ENCODE measurements around the gene SLC1A1. TPM values are rescaled to one million over a fixed set of nuclear protein-coding genes. Genes with fewer than 3 reads are reported as not detected.

Gene SLC1A1
- total RNA-seq, 2 donors from 2014 or later: 2.6 to 5.2 TPM

- Histone ChIP-seq H3K27ac (no peak overlapping the region), H3K9me3 (no peaks in the 10 kb centered on the region), H3K4me1 (no peaks in the 10 kb centered on the region), H3K4me3 (no peak overlapping the region), H3K27me3 (no peaks in the 10 kb centered on the region), H3K36me3 (replicated peaks in 1 of 2; ENCODE audit: insufficient read depth in 1 of 2, low read depth in 2 of 2) (no peaks in the 10 kb centered on the region)
- ATAC-seq (no peak), DNase-seq (no peak)
- 83 to 92% methylated on average over 2 of the region's 2 CpGs for WGBS, 2 donors
- intact Hi-C loops (cut with DNase I): no loop called here
- no peak for TF ChIP-seq CTCF (IDR thresholded peaks at IDR 0.05)
- no peak for TF ChIP-seq POLR2A (IDR thresholded peaks at IDR 0.05)
Measured at GRCh38 chr9:4563105-4563504, 72.8 kb downstream of the SLC1A1 start.

GRCh38 chr9:4566806-4567205 lies 76.5 kb downstream of the SLC1A1 start:
- DNase-seq (no peak), ATAC-seq (no peak)
- Histone ChIP-seq H3K9me3 (no peaks in the 10 kb centered on the region), H3K27me3 (no peaks in the 10 kb centered on the region), H3K4me1 (no peaks in the 10 kb centered on the region), H3K27ac (no peak overlapping the region), H3K36me3 (replicated peaks in 1 of 2; ENCODE audit: insufficient read depth in 1 of 2, low read depth in 2 of 2) (no peaks in the 10 kb centered on the region), H3K4me3 (no peak overlapping the region)
- 80 to 81% methylated on average over 2 of the region's 2 CpGs for WGBS, 2 donors
- TF ChIP-seq CTCF (IDR thresholded peaks at IDR 0.05): no peak
- TF ChIP-seq POLR2A (IDR thresholded peaks at IDR 0.05): no peak
- intact Hi-C loops (cut with DNase I): no loop called here

GRCh38 chr9:4567601-4568000 lies 77.3 kb downstream of the SLC1A1 start:
- 78 to 88% methylated on average over 8 of the region's 8 CpGs for WGBS, 2 donors
- H3K36me3 ChIP-seq (replicated peaks in 1 of 2; ENCODE audit: insufficient read depth in 1 of 2, low read depth in 2 of 2): no peaks in the 10 kb centered on the region
- no peaks in the 10 kb centered on the region for H3K27me3 ChIP-seq
- H3K4me1 ChIP-seq: no peaks in the 10 kb centered on the region
- no peak for DNase-seq
- intact Hi-C loops (cut with DNase I): no loop called here
- no peaks in the 10 kb centered on the region for H3K9me3 ChIP-seq
- H3K4me3 ChIP-seq: no peak overlapping the region
- no peak for TF ChIP-seq CTCF (IDR thresholded peaks at IDR 0.05)
- TF ChIP-seq POLR2A (IDR thresholded peaks at IDR 0.05): no peak
- no peak for ATAC-seq
- no peak overlapping the region for H3K27ac ChIP-seq

GRCh38 chr9:4569101-4569500 lies 78.8 kb downstream of the SLC1A1 start:
- Histone ChIP-seq H3K36me3 (replicated peaks in 1 of 2; ENCODE audit: insufficient read depth in 1 of 2, low read depth in 2 of 2) (no peaks in the 10 kb centered on the region), H3K27ac (no peak overlapping the region), H3K27me3 (no peaks in the 10 kb centered on the region), H3K4me3 (no peak overlapping the region), H3K9me3 (no peaks in the 10 kb centered on the region), H3K4me1 (no peaks in the 10 kb centered on the region)
- no peak for ATAC-seq
- no peak for DNase-seq
- intact Hi-C loops (cut with DNase I): no loop called here
- TF ChIP-seq CTCF (IDR thresholded peaks at IDR 0.05) (no peak), POLR2A (IDR thresholded peaks at IDR 0.05) (no peak)

GRCh38 chr9:4572184-4572826 lies 82.0 kb downstream of the SLC1A1 start:
- Histone ChIP-seq H3K4me1 (no peaks in the 10 kb centered on the region), H3K9me3 (no peaks in the 10 kb centered on the region), H3K36me3 (replicated peaks in 1 of 2; ENCODE audit: insufficient read depth in 1 of 2, low read depth in 2 of 2) (no peaks in the 10 kb centered on the region), H3K27me3 (no peaks in the 10 kb centered on the region), H3K4me3 (no peak overlapping the region), H3K27ac (no peak overlapping the region)
- no peak for ATAC-seq
- intact Hi-C loops (cut with DNase I): no loop called here
- WGBS, 2 donors: 64 to 66% methylated on average over 5 of the region's 5 CpGs
- DNase-seq: no peak
- TF ChIP-seq POLR2A (IDR thresholded peaks at IDR 0.05) (no peak), CTCF (IDR thresholded peaks at IDR 0.05) (no peak)
